GM19043 (cell line): ENCODE measurements around the gene CD55.
"Not testable (repeated sequence)": the region's sequence is repeated elsewhere in the genome, so short reads cannot be mapped to it uniquely, and the experiment has no call there.

Experiments
- ATAC-seq: cut with Tn5 transposase; IDR thresholded peaks from one replicate; pipeline ENCODE4 v1.9.1; 2021; ENCODE audit warnings: low read depth; ENCODE audit not compliant: unreplicated experiment

CD55 gene

GRCh38 chr1:207304710-207305488 lies 16.6 kb upstream of the CD55 start:
- ATAC-seq, result no peak

GRCh38 chr1:207305489-207305873 lies 16.0 kb upstream of the CD55 start:
- no peak for ATAC-seq

DNA sequence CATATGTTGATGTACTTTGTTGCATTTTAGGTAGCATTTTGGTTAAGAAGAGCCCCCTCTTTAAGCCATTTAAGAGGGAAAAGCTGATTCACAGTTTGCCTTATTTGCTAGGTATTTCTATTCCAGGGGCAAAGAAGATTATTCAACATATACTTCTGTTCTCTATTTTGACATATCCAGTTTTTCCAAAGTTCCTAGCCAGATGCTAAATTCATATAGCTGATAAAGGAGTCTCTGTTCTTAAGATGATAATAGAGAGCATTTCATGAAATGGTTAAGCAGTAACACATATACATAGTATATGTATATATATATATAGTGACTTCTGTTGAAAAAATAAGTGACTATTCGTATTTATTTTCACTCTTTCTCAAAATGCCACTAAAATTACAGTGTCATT lies 15.5 kb upstream of the CD55 start:
- ATAC-seq, result no peak

- no peak for ATAC-seq
These were observed 14.9 kb upstream of the CD55 start for GRCh38 chr1:207306603-207307002.

DNA sequence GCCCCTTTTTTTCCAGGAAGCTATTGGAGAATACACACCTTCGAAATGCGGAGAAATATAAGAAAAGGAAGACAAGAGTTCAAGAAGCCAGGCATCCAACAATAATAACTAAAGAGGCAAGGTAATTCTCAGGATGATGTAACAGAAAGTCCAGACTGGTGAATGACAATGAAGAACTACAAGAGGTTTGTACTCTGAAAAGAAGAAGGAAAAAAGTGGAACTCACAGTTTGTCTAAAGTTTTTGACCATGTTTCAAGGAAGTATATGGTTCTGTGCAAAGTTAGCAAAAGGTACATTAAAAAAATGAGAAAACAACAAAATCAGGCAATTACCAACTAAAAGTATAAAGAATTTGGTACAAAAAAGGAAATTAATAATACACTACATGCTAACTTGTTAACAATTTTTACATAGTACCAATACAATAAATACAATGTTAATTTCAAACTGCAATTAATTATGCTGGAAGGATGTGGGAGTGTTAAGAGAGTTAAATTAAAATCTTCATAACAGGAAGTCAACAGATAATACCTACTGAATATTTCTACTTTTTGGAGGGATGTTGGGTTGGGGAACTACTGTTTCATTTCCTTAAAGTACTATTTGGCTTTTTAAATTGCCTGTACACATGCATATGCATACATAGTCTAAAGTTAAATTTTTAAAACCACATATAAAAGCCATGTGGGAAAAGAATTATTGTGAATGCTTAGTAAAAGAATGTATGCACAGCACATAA lies 12.9 kb upstream of the CD55 start:
- ATAC-seq, result no peak

DNA sequence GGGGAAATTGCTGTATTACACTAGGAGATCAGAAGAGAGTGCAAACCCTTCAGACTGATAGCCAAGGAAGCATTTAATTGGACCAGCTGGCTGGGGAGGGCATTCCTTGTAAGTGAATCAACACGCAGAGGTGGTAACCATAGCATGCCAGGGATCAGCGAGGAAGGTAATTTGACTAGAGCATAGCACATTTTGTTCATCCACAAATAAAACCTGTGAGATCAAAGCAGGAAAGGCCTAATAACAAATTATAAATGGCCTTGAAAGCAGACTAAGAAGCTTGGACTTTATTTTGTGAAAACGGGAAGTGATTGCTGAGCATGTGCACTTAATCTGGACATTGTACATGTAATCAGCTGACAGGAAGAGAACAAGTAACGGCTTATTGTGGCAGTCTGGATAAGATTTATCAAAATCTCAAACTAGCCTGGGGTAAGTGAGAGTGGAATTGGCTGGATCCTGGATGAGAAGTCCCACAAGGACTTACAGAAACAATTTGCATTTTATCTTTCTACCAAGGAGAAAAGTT lies 11.7 kb upstream of the CD55 start:
- no peak for ATAC-seq

DNA sequence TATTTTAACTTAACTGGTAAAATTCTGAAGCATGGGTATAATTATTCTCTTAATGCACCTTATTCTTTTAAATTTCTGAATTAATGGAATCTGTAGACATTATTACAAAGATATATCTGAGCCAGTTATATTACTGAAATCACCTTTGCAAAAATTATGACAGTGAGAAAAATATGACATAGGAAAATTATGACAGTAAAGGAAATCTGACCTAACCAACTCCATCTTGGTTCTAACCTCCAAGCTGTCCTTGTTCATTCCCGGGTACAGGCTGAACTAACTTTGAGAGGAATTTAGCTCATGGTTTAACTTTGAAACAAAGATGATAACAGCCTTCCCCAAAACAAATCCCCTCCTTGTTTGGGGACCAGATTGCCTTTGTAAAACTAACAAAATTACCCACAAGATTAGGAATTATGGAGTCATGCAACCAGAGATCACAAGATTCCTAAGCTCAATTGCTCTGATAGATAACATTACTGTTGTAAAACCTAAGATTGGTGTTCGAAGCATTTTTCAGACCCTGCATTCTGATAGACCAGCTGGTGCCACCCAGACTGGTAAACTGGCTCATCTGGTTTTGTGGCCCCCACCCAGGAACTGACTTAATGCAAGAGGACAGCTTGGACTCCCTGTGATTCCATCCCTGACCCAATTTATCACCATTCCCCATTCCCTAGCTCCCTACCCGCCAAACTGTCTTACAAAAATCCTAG lies 9.4 kb upstream of the CD55 start:
- ATAC-seq, result no peak

DNA sequence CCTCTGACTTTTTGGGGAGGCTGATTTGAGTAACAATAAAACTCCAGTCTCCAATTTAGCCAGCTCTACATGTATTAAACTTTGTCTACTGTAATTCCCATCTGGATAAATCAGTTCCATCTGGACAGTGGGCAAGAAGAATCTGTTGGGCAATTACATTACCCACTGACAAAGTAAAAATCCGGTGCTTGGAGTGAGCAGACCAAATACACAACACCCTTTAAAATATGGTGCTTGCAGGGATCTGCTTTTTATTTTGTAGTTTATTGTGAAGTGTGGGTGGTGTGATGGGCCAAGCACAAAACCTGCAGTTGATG lies 8.9 kb upstream of the CD55 start:
- no peak for ATAC-seq

DNA sequence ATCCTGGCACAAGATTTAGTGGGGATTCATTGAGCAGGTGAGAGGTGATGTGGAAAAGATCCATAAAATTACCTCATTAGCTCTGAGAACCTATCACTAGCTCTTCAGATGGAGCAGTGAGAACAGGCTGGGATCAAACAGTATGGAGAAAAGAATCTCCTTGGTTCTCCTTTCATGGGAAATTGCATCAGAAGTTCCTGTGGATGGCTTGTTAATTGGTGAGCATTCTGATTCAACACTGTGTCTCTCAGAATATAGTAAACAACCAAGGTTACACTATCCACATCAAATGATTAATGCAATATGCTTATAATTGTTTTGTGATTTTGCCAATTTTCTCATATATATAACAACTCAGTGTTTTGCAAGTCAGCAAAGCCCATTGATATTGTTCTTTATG lies 8.3 kb upstream of the CD55 start:
- no peak for ATAC-seq

GRCh38 chr1:207314816-207315215 lies 6.7 kb upstream of the CD55 start:
- ATAC-seq, result no peak

DNA sequence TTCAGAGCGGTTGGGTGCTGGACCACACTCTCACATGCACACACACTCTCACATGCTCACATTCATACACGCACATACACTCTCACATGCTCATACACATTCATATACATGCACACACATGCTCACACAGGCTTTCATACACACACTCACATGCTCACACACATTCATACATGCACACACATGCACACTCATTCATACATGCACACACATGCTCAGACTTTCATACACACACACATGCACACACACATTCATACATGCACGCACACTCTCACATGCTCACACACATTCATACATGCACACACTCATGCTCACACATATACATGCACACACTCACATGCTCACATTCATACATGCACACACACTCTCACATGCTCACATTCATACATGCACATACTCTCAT lies 6.0 kb upstream of the CD55 start:
- ATAC-seq, result no peak

- ATAC-seq, result no peak
These were observed 5.3 kb upstream of the CD55 start for GRCh38 chr1:207316141-207316540.

DNA sequence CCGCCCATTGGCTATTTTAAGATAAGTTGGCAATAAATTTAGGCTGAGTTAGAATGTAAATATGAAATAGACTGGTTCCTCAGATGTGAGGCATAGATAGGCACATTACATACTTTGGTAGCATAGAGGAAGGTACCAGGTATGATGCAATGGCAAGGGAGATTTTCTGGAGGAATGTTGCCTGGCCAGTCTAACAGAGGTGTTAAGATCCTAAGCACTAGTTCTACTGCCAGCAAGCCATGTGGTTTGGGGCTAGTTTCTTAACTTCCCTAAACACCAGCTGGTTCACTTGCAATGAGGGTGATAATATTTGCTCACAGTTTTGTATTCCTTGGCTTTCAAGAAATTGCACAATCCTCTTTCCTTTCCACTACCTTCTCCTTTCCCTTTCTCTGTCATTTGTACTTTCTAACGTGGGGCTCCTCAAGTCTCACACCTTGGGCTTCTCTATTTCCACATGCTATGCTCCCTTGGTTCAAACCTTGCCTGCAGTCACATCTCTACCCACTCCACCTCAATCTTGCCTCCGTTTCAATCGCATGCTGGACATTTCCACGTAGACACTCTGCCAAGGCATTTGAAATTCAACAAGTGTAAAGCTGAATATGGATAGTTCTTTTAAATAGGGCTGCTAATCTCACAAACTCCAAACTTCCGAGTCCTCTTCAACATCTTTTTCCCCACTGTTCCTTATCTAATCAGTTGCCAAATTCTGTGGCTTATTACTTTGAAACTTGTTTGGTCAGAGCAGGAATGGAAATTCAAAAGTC lies 4.7 kb upstream of the CD55 start:
- ATAC-seq, result no peak

GRCh38 chr1:207317561-207317960 lies 3.9 kb upstream of the CD55 start:
- ATAC-seq, result no peak

DNA sequence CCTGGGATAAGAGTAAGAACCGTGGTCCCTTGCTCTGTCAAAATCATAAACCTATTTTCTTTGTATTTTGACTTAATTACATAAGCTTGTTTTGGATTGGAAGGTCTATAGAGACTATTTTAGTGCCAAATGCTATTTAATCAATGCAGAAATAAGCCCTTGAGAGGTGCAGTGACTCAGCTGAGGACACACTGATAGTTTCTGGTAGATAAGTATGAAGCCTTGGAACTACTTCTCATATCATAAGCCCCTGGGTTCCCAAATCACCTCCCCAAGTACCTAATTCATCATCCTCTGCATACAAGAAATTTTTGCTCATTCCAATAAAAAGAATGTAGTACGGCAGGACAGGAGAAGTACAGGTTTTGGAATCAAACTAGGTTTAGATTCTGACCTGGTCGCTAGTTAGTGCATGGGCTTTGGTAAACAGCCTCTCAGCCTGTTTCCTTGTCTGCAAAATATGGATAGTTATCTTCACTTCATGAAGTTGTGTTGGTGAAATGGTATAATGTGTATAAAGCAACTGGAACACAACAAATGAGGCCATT lies 3.3 kb upstream of the CD55 start:
- ATAC-seq, result no peak

DNA sequence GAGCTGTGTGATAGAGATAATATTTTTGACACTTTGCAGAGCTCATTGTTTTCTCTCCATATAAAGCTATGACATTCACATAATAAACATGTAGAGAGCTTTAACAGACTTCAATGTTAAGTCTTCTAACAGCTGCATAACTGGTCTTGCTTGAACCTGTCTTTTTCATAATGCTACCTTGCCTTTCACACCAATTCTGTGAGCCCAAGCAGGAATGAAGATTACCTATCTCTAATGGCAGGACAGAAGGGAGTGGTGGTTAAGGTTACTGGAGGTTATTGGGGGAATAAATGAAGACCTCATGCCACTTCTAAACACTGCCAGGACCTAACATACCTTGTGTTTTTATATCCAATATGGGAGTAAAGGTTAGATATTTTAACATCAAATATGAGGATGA lies 2.3 kb upstream of the CD55 start:
- ATAC-seq, result no peak

DNA sequence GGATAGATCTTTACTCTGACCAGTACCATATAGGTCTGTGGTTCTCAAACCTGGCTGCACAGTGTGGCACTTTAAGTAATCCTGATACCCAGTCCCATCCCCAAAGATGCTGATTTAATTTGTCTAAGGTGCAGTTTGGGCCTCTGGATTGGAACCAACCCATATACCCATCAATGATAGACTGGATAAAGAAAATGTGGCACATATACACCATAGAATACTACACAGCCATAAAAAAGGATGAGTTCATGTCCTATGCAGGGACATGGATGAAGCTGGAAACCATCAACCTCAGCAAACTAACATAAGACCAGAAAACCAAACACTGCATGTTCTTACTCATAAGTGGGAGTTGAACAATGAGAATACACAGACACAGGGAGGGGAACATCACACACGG lies 1.4 kb upstream of the CD55 start:
- not testable (repeated sequence) for ATAC-seq

GRCh38 chr1:207321790-207322645 lies 540 bp downstream of the CD55 start:
- no peak for ATAC-seq

- no peak for ATAC-seq
These were observed 2.1 kb downstream of the CD55 start for GRCh38 chr1:207323425-207324225.
